HuH-7 (cell line): ENCODE data around the gene DOP1A.

Experiments
- DNase-seq: peaks from one replicate; pipeline ENCODE4 v3.0.0; 2011; ENCODE audit warnings: low spot score

DOP1A gene

DNA sequence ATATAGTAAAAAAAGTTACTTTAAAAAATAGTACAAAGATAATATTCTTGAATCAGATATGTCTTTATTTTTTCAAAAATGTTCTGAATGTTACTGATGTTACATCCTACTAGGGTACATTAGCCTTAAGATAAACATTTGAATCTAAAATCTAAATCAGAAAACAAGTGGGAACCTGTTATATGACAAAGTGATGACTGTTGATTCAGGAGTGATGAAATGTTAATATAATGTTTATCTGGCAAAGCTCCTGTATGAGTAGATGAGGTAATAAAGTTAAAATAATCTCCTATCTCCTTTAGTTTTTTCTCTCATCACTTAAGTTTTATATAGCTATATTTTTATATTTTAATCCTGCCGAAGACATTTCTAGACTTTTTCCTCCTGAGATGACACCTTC lies 4.2 kb downstream of the DOP1A start:
- no peak for DNase-seq

DNA sequence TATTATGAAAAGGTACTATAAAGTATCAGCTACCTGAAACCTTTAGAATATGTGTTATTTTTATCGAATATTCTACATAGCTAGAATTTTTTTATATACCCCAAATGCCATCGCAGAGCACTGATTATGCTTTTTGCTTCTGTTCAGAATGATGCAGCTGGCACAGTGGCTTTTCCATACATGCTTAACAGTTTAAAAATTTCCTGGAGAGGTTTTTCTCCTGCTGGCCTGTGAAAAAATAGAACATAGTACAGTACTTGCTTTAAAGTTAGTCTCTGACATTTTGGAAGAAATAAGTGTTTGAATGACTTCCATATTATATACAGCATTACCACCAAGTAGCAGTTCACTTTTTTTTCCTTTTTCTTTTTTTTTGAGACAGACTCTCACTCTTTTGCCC lies 5.3 kb downstream of the DOP1A start:
- DNase-seq = no peak

DNA sequence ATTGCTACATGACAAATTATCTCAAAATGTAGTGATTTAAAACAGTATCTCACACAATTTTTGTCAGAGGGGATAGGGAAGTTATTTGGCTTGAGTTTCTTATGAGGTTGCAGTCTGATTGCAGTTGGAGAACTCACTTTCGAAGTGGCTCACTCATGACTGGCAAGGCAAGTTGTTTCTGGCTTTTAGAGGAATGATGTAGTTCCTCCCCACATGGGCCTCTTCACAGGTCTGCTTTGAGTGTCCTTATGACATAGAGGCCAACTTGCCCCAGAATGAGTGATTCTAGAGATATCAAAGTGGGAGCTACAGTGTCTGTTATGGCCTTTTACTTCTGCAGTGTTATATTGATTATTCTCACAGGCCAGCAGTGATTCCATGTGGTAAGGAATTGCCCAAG lies 6.1 kb downstream of the DOP1A start:
- DNase-seq = no peak

DNA sequence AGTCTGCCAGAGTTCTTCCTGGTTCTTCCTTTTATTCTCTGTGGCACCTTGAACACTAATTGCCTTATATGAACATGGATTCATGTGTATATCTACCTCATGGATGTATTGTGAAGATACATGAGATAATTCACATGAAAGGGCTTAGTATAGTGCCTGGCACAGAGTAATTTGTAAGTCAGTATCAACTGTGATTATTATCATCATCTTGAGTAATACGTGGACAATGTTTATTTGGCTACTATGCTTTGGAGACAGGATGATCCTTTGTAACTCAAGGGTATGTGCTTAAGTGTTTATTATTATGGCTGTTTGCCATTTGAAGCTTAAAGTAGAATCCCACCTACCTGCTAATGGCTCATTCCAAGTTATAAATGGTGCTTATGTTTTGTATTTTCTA lies 16.0 kb downstream of the DOP1A start:
- DNase-seq = no peak

DNA sequence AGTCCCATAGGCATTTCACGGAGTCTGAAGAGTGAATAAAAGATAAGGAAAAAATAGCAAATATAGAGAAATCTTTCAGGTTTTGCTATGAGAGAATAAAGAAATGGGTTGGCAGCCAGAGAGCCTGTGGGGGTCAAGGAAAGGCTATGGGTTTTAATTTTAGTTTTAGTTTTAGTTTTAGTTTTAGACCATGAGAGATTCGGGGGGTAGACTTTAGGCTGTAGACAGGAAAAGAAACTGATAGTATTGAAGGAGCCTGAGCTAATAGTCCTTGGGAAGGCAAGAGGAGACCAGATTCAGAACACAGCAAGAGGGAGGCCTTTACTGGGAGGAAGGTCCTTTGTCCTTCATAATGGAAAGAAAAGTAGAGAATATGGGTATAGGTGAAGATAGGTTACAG lies 19.3 kb downstream of the DOP1A start:
- DNase-seq = no peak

DNA sequence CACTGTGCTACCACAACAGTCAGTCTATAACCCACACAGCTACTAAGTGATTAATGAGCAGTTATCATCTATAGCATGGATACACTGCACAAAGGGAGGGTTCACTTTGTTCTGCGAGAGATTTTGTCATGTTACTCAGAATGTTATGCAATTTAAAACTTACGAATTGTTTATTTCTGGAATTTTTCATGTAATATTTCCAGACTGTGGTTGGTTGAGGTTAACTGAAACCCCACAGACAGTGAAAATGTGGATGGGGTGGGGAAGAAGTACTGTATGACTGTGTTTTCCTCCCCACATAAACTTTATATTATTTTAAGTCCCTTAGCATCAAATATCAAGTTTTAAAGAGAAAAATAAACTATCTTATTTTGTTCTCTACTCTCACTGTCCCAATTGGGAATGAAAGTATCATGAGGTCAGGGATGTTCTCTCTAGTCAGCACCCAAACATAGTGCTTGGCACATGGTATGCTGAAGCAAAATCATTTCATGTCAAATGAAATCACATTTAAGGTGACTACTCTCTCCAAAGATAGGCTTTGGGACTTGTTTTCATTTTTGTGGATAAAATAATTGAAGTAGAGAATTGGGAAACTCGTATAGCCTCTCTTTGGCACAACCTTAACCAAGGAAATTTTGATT lies 25.4 kb downstream of the DOP1A start:
- DNase-seq = no peak

DNA sequence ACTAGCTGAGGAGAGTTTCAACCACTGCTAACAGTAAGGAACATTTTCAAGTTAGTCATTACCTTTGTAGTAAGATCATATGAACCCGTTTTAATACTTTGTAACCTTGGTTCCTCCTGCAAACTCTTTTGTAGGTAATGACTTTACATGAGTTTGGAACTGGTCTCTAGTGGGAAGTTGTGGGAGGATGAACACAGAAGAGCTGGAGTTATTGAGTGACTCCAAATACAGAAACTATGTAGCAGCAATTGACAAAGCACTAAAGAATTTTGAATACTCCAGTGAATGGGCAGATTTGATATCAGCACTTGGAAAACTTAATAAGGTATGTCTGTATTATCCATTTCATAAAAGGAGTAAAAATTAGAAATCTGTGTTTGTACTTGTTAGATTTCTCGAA lies 29.3 kb downstream of the DOP1A start:
- DNase-seq = no peak

DNA sequence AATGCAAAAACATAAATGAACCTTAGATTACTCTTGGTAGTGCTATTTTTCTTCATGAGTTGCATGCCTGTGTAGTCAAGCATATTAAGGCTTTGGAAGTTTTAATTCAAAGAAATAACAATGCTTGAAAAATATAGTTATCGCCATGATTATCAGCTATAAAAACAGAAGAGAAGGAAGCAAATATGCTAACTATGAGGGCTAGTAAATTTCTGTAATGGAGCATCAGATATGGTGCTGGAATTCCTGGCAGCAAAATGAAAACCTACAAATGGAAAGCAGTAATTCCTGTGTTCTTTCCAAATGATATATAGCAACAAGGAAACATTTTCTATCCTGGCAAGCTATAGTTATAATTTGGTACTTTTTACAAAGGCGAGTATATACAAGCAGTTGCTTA lies 29.7 kb downstream of the DOP1A start:
- DNase-seq = no peak

DNA sequence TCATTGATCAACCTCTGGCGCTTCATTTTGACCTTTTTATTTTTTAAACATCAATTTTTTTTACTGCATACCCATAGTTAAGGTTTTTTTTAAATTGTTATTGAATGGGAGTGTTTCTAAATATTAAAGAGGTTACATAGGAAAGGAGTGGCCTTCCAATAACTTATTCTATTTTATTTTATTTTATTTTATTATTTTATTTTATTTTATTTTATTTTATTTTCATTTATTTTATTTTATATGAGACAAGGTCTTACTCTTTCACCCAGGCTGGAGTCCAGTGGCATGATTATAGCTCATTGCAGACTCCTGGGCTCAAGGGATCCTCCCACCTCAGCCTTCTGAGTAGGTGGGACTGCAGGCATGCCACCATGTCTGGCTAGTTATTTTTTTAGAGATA lies 30.2 kb downstream of the DOP1A start:
- no peak for DNase-seq

DNA sequence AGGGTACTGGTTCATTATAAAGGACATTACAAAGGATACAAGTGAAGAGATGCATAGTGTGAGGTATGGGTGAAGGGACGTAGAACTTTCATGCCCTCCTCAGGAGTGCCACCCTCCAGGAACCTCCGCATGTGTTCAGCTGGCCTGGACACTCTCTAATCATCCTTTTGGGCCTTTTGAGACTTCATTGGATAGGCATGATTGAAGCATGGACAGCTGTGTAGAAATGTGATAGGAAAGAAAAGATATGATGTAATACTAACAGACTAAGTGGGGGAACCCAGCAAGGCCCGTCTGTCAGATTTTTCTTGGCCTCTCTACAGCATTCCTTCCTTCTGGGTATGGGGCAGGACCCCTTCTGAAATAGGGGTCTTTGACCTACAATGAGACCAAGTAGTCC lies 31.1 kb downstream of the DOP1A start:
- no peak for DNase-seq

DNA sequence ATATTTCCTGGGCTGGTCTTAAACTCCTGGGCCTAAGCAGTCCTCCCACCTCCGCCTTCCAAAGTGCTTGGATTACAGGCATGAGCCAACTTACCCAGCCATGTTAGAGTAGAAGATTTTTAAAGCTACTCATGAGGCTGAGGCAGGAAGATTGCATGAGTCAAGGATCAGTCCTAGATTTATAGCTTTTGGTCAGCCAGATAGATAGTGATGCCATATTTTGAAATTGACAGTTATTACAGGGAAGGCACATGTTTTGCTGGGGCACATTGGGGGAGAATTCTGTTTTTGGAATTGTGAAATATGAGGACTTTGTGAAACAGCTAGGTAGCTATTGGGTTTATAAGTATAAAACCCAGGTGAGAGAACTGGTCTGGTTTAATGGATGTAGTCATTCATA lies 40.9 kb downstream of the DOP1A start:
- DNase-seq = no peak

DNA sequence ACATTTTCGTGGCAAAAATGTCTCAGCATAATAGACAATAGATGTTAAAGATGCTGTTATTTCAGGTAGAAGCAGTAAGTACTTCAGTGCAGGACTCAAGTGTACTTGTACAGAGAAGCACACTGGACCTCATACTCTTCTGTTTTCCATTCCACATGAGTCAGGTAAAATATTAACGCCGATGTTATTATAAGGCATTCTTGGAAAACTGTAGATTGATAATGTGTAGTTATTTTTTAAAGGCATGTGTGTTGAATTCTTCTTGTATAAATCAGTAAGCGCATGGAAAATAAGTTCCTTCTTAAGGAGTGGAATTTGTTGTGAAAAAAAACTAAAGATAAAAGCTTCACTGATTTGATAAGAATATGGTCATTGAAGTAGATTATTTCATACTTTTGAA lies 45.8 kb downstream of the DOP1A start:
- no peak for DNase-seq

DNA sequence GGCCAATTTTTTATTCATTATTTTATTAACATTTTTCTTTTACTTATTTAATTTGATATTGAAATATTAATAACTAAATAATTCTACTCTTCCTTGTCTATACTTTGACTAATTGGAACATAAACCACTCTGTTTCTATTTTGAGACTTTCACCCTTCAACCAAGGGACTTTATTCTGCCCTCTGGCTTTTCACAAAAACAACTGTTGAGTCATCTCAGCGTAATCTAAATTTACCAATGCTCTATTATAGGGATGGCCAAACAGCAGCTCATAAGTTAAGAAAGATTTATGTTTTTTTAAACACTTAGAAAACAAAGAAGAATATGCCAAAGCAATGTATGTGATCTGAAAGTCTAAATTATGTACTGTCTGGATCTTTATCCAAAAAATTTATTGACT lies 46.7 kb downstream of the DOP1A start:
- DNase-seq = no peak

DNA sequence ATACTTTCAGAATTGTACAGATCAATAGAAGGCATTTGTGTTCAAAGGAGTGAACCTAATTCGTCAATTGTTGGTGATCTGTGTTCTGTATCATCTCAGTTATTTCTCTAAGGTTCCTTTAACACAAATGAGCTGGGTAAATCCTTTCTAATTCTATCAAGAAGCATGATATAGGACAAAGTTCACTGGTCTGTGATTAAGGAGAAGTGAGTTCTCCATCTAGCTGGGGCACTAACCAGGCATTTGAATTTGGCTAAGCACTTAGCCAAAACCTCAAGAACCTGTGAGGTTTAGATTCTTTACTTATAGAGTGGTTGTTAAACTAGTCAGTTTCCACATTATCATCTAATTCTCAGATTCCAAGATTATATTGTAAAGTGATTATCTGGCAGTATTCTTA lies 50.3 kb downstream of the DOP1A start:
- no peak for DNase-seq

DNA sequence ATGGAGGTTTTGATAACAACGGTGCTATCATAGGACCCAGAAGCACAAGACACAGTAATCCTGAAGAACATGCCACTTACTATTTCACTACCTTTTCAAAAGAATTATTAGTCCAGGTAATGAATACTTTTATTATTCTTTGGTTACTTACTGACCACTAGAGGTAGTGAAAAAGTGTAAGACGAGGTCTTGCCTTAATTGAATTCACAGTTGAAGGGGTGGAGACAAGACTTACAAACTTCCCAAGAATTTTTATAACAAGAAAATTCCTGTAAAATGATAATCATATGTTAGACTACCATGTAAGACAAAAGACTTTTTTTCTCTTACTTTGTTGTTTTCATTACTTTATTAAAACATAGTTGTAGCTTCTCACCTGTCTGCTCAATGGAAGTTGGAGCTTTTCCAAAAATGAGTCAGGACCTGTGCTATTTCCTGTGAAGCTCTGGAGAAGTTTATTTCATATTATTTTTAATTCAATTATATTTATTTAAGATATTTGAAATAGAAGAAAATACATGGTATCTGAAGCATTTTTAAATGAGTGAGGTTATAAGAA lies 52.4 kb downstream of the DOP1A start:
- DNase-seq = no peak

DNA sequence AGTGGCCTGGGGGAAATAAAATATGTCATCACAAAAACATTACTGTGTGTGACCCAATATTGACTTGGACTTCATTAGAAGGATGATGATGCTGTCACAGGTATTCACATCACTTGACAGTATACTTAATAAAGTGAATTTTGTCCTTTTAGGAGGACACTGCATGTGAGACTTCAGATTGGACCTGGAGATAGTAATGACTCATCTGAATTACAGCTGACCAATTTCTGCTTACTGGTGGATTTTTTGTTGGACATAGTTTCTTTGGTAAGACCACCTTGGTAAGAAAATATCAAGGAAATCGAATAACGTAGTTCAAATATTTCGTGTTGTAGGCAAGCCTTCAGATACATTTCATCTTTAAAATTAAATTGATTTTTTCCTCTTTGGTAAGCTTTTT lies 57.1 kb downstream of the DOP1A start:
- no peak for DNase-seq

DNA sequence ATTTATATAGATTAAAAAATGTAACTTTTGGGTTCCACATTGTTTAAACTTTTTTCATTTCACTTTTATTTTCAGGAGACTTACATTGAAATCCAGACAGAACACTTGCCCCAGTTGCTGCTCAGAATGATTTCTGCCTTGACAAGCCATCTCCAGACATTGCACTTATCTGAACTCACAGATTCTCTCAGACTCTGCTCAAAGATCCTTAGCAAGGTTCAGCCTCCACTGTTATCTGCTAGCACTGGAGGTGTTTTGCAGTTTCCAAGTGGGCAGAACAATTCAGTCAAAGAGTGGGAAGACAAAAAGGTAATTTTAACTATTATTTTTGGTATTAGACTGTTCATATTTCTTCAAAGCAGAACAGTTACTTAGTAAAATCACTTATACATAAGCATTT lies 58.0 kb downstream of the DOP1A start:
- no peak for DNase-seq

DNA sequence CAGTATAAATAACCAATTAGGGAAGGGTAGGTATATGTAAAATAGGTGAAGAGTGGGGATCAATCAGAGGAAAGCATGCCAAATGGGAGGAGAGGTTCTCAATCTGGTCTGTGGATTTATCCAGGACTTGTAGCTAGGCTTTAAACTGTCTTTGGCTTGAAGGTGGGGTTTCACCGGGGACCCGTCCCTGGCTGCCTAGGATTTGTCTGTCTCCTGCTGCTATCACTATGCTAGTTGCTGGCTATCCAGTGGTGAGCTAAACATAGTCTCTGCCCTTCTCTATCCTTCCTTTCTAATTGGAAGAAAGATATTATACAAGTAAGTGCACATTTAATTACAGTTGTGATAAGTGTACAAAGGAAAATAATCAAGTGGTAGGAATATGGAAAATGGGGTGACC lies 58.8 kb downstream of the DOP1A start:
- no peak for DNase-seq

DNA sequence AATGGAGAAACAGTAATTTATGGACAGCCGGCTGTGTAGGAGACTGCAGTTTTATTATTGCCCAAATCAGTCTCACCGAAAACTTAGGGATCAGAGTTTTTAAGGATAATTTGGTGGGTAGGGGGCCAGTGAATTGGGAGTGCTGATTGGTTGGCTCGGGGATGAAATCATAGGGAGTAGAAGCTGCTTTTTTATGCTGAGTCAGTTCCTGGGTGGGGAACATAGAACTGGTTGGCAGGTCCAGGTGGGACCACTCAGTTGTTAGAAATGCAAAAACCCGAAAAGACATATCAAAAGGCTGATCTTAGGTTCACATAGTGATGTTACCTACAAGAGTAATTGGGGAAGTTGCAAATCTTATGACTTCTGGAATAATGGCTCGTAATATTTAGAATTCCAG lies 59.3 kb downstream of the DOP1A start:
- DNase-seq = no peak

DNA sequence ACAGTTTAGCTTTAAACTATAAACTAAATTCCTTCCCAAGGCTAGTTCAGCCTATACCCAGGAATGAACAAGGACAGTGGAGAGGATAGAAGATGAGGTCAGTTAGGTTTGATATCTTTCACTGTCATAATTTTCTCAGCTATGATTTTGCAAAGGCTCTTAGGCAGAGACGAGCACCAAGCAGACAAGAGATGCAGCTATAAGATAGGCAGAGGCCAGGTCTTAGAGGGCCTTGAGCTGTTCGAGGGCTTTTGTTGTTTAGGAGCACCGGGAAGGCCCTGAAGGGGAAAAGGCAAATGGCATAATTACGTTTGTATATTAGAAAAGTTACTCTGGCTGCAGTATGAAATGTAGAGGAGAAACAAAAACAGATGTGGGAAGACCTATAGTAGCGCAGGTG lies 59.8 kb downstream of the DOP1A start:
- no peak for DNase-seq

DNA sequence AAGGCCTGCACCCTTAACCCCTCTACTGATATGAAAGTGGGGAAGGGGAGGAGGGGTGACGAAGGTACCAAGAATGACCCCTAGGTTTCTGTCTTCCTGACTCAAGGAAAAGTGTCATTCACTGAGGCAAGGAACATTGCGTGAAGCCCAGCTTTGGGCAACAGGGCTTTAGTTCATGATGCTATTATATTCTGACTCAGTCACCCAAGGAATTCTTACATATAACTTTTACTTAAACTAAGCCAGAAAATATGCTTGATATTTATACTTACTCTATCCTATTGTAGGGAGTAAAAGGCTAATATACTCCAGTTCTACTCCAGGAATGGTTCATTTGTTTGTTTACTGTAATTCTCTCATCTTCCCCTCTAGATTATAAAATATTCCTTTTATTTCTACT lies 60.5 kb downstream of the DOP1A start:
- no peak for DNase-seq

DNA sequence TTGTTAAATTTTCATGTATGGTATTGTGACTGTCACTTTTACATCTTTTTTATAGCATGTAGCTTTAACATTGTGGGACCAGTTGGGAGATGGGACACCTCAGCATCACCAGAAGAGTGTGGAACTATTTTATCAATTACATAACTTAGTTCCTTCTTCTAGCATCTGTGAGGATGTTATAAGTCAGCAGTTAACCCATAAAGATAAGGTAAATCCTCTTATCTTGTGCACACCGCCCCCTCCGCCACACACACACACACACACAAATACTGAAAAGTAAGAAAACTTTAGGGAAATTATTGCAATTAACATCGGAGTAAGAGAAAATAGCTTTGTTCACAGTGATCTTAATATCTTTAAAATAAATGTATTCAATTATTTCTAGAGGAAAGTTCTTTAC lies 64.7 kb downstream of the DOP1A start:
- DNase-seq = no peak

DNA sequence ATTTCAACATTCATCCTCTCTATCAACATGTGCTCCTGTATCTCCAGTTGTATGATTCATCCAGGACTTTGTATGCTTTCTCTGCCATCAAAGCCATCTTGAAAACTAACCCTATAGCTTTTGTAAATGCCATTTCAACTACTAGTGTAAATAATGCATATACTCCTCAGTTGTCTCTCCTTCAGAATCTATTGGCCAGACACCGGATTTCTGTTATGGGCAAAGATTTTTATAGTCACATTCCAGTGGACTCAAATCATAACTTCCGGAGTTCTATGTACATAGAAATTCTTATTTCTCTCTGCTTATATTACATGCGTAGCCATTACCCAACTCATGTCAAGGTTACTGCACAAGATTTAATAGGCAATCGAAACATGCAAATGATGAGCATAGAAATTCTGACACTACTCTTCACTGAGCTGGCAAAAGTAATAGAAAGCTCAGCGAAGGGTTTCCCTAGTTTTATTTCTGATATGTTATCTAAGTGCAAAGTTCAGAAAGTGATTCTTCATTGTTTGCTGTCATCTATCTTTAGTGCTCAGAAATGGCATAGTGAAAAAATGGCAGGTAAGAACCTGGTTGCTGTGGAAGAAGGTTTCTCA lies 70.7 kb downstream of the DOP1A start:
- DNase-seq = no peak

DNA sequence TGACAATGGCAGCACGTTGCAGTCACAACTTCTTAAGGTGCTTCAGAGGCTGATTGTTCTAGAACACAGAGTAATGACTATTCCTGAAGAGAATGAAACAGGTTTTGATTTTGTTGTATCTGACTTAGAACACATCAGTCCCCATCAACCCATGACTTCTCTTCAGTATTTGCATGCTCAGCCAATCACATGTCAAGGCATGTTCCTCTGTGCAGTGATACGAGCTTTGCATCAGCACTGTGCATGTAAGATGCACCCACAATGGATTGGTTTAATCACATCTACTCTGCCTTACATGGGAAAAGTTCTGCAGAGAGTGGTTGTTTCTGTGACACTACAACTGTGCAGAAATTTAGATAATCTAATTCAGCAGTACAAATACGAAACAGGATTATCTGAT lies 71.3 kb downstream of the DOP1A start:
- DNase-seq = no peak
